Peyer's patch (tissue), 4 donors: ENCODE measurements around the gene HTT. TPM values are rescaled to one million over a fixed set of nuclear protein-coding genes. Genes with fewer than 3 reads are reported as not detected.

ENCODE experiments used
- DNase-seq, 3 donors: peaks; one replicate each; pipeline ENCODE4 v3.0.0-alpha.2; 2017 to 2019
- H3K27ac ChIP-seq, 4 donors: fragments of 200-600 bp; sonication (generic); one replicate each; pipeline ENCODE4 v1.5.1; 2016 to 2019
- H3K27me3 ChIP-seq, 2 donors: fragments of 200-600 bp; sonication (generic); one replicate each; pipeline ENCODE4 v1.5.1; 2019
- H3K36me3 ChIP-seq, 3 donors: fragments of 200-600 bp; sonication (generic); one replicate each; pipeline ENCODE4 v1.5.1; 2016 to 2019
- H3K4me1 ChIP-seq, 4 donors: fragments of 200-600 bp; sonication (generic); one replicate each; pipeline ENCODE4 v1.5.1; 2016 to 2019
- H3K4me3 ChIP-seq, 4 donors: fragments of 200-600 bp; sonication (generic); 1 replicate in 3 of 4; 2 replicates in 1 of 4; pipeline ENCODE4 v1.5.1; 2016 to 2019; ENCODE audit warnings: mild to moderate bottlenecking in 1 of 4
- H3K9me3 ChIP-seq, 4 donors: fragments of 200-600 bp; sonication (generic); one replicate each; pipeline ENCODE4 v1.5.1; 2016 to 2019; ENCODE audit warnings: mild to moderate bottlenecking in 1 of 4
- CTCF ChIP-seq, 6 experiments: fragments of 450-650 bp in 4 of 6; fragments of 200-600 bp in 2 of 6; sonication (generic) in 1 of 6; IDR thresholded peaks; one replicate each; pipeline ENCODE4 v1.5.1; 2017 to 2019; ENCODE audit warnings: antibody characterized with exemption in 6 of 6, mild to moderate bottlenecking in 3 of 6, moderate library complexity in 1 of 6
- POLR2A ChIP-seq, 2 donors: fragments of 450-650 bp; IDR thresholded peaks; one replicate each; pipeline ENCODE4 v1.5.1; 2017; ENCODE audit warnings: antibody characterized with exemption in 2 of 2, mild to moderate bottlenecking in 2 of 2, moderate library complexity in 2 of 2
- total RNA-seq, 4 donors: library from RNA; depleted of rRNA; stranded (reverse); fragments of >200 nt; gene quantifications; one replicate each; pipeline ENCODE4 v1.1.0, GENCODE V29; 2016

The HTT gene
- total RNA-seq, 4 donors from 2014 or later, result 62.3 to 133 (median 113) TPM

- no peaks in the 10 kb centered on the region for H3K4me1 ChIP-seq
- H3K9me3 ChIP-seq, result no peaks in the 10 kb centered on the region
- H3K27ac ChIP-seq, result no peak overlapping the region
- TF ChIP-seq CTCF (IDR thresholded peaks at IDR 0.05) (no peak), POLR2A (IDR thresholded peaks at IDR 0.05) (no peak)
- H3K4me3 ChIP-seq, result no peak overlapping the region
- H3K27me3 ChIP-seq, result no peaks in the 10 kb centered on the region
- DNase-seq, result no peak
- peaks cover 0 to 90% (median 0%) of the 10 kb centered on the region in 3 donors for H3K36me3 ChIP-seq
Measured at GRCh38 chr4:3233391-3234071, 159.1 kb downstream of the HTT start.

GRCh38 chr4:3234171-3235029, 159.9 kb downstream of the HTT start:
- Histone ChIP-seq H3K4me1 (no peaks in the 10 kb centered on the region), H3K36me3 (peaks cover 0 to 90% (median 0%) of the 10 kb centered on the region in 3 donors), H3K27me3 (no peaks in the 10 kb centered on the region), H3K27ac (no peak overlapping the region), H3K4me3 (no peak overlapping the region), H3K9me3 (no peaks in the 10 kb centered on the region)
- no peak for TF ChIP-seq CTCF (IDR thresholded peaks at IDR 0.05)
- no peak for TF ChIP-seq POLR2A (IDR thresholded peaks at IDR 0.05)
- DNase-seq, result no peak

- Histone ChIP-seq H3K36me3 (peaks cover 0 to 90% (median 0%) of the 10 kb centered on the region in 3 donors), H3K4me3 (no peak overlapping the region)
Measured at GRCh38 chr4:3235030-3235345, 160.5 kb downstream of the HTT start.

GRCh38 chr4:3235581-3235980, 161.1 kb downstream of the HTT start:
- no peak for DNase-seq
- H3K4me1 ChIP-seq, result no peaks in the 10 kb centered on the region
- peaks cover 0 to 90% (median 0%) of the 10 kb centered on the region in 3 donors for H3K36me3 ChIP-seq
- no peak overlapping the region for H3K27ac ChIP-seq
- no peaks in the 10 kb centered on the region for H3K27me3 ChIP-seq
- no peak overlapping the region for H3K4me3 ChIP-seq
- TF ChIP-seq POLR2A (IDR thresholded peaks at IDR 0.05) (no peak), CTCF (IDR thresholded peaks at IDR 0.05) (no peak)
- no peaks in the 10 kb centered on the region for H3K9me3 ChIP-seq

More at GRCh38 chr4:3235030-3235345, 160.5 kb downstream of the HTT start:
- Histone ChIP-seq H3K27ac (no peak overlapping the region), H3K9me3 (no peaks in the 10 kb centered on the region), H3K4me1 (no peaks in the 10 kb centered on the region), H3K27me3 (no peaks in the 10 kb centered on the region)
- no peak for DNase-seq
- TF ChIP-seq CTCF (IDR thresholded peaks at IDR 0.05) (no peak), POLR2A (IDR thresholded peaks at IDR 0.05) (no peak)

- TF ChIP-seq POLR2A (IDR thresholded peaks at IDR 0.05) (no peak), CTCF (IDR thresholded peaks at IDR 0.05) (no peak)
- DNase-seq, result no peak
Measured at GRCh38 chr4:3236326-3236878, 161.9 kb downstream of the HTT start.

More at GRCh38 chr4:3236326-3236878, 161.9 kb downstream of the HTT start:
- no peak overlapping the region for H3K4me3 ChIP-seq
- no peaks in the 10 kb centered on the region for H3K27me3 ChIP-seq
- H3K9me3 ChIP-seq, result no peaks in the 10 kb centered on the region
- H3K27ac ChIP-seq, result no peak overlapping the region
- H3K4me1 ChIP-seq, result no peaks in the 10 kb centered on the region
- H3K36me3 ChIP-seq, result peaks cover 0 to 90% (median 0%) of the 10 kb centered on the region in 3 donors
